ENCODE data around the gene HDAC11.

GRCh38 chr3:13472286-13472685 is 7.8 kb upstream of the HDAC11 start:
- no peak for TF ChIP-seq ZNF773 (CRISPR knock-in tag; IDR thresholded peaks at IDR 0.05; ENCODE audit: borderline replicate concordance)
- TF ChIP-seq ZNF280B (CRISPR knock-in tag; IDR thresholded peaks at IDR 0.05; ENCODE audit: borderline replicate concordance): no peak
- TF ChIP-seq CTCF (CRISPR knock-in tag; IDR thresholded peaks at IDR 0.05): no peak
- no peak for TF ChIP-seq POLR2AphosphoS5 (IDR thresholded peaks at IDR 0.05; ENCODE audit: low read depth, low read length)
- no peak for TF ChIP-seq REST (IDR thresholded peaks at IDR 0.05; ENCODE audit: borderline replicate concordance in 1 of 2, low read depth in 1 of 2, low read length in 2 of 2)
- no peak for TF ChIP-seq ZFP36 (IDR thresholded peaks at IDR 0.05; ENCODE audit: borderline replicate concordance, low read depth, low read length, partially characterized antibody)
- TF ChIP-seq KMT2B (CRISPR knock-in tag; IDR thresholded peaks at IDR 0.05): no peak
- TF ChIP-seq ZNF589 (CRISPR knock-in tag; conservative IDR thresholded peaks at IDR 0.05): no peak

Data from HepG2 (cell line).